HG03135 (cell line): ENCODE results near the gene TAPT1.

Experiments used
- ATAC-seq: cut with Tn5 transposase; IDR thresholded peaks from one replicate; pipeline ENCODE4 v1.9.1; 2021; ENCODE audit warnings: mild to moderate bottlenecking, moderate library complexity; ENCODE audit not compliant: unreplicated experiment

TAPT1 gene

DNA sequence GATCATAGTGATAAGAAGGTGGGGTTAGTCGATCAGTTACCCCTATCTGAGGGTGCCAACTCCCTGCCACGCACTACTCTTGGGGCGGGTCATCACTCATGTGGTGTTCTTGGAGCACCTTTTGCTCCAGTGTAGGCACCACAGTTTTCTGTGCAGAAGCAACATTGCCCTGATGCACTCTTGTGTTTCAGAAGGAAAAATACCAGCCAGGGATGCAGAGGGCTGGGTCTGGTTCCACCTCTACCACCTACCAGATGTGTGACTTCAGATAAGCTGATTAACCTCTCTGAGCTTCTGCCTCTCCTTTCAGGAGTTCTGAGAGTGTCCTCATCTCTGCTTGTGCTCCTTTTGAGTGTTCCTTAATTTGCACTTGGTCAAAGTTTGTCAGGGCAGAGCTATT, 112.5 kb downstream of the TAPT1 start:
- no peak for ATAC-seq

GRCh38 chr4:16111533-16111932, 114.7 kb downstream of the TAPT1 start:
- ATAC-seq = no peak

DNA sequence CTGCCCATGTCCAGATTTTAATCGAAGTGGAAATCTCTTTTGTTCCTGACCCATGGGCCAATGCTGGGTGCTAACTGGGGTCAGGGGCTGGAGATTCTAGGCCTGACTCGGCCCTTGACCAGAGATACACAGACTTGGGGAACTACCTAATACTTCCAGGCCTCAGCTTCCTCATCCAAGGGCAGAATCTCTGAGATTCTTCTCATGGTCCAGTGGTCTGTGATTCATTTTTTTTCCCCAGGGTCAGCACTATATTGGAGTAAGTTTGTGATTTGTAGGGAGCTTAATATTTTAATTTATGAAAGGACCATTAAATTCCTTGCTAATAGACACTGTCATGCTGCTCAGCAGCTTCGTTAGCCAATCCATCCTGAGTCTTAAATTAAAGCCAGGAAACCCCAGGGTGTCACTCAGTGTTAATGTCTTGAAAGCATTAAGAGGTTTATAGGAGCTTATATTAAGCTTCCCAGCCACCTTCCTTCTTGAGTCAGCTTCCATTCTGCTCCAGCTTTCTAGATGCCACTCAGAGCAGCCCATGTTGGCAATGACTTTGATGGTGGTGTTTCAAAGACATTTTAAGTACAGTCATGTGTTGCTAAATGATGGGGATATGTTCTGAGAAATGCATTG, 115.5 kb downstream of the TAPT1 start:
- ATAC-seq = no peak
